HG02884 (cell line): Measurements from ENCODE around the gene MMAB.

Experiments
- ATAC-seq: cut with Tn5 transposase; IDR thresholded peaks from one replicate; pipeline ENCODE4 v1.9.1; 2021; ENCODE audit warnings: mild to moderate bottlenecking, moderate library complexity; ENCODE audit not compliant: unreplicated experiment

MMAB gene

DNA sequence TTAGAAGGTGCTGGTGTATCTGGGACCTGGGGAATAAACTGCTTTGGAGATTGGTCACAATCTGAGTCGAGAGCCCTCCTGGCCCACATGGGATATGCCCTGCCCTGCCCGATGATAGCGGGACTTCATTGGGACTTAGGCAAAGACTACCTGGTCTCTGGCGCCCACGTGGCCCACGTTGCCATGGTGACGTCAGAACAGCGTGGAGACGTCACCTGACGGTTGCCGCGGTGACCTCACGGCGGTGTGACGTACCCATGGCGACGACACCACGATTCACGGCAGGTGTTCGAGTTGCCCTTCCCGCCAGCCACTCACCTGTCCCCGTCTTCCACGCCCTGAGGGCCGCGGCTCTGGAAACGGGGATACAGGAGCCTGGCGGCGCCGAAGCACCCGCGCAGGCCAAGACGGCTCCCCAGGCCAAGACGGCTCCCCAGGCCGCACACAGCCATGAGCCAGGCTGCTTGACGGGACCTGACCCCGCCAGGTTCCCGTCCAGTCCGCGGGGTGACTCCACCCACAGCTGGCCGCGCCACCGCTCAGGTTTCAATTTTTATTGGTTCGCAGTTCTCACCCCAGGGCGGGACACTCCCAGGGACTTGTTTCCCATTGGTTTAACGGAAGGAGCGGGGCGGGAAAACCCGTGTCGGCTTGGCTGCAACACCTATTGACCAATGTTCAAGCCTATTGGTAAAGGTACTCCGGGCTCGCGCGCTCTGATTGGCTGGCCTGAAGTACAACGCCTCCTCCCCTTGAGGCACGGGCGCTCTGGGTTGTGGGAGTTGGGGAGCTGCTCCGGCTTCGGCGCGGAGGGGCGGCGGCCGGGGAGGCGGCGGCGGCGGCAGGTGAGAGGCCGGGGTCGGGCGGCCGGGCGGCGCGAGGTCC lies at the start of gene MMAB, which contains the start of gene MVK:
Gene MMAB, minus strand, starts transcription at position 476 of the 885 bp plus-strand sequence. Its CDS starts 24 bp downstream, at position 452.
Gene MVK, plus strand, starts transcription at position 766 of the 885 bp plus-strand sequence. CDS start 1,029 bp downstream, outside the sequence.
- peak; percentile 92 for ATAC-seq

DNA sequence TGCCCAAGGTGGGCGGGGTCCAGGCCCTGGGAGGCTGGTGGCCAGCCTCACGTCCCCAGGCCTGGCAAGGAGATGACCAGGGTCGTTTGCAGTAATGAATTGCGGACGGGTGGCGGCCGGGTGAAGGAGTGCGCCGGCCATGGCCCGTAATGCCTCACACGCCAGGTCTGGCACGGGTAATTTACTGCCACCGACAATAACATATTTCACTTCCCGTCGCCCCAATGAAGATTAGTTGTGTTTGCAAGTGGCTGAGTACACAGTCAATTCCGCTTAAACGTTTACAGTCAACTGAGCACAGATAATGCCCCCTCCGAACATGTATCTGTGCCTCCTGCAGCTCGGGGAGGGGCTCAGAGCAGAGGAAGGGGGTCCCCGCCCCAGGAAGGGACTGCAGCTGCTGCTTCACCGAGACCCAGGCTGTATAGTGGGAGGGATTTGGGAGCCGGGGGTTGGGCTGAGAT lies 48.6 kb upstream of the MMAB start:
- ATAC-seq: no peak

DNA sequence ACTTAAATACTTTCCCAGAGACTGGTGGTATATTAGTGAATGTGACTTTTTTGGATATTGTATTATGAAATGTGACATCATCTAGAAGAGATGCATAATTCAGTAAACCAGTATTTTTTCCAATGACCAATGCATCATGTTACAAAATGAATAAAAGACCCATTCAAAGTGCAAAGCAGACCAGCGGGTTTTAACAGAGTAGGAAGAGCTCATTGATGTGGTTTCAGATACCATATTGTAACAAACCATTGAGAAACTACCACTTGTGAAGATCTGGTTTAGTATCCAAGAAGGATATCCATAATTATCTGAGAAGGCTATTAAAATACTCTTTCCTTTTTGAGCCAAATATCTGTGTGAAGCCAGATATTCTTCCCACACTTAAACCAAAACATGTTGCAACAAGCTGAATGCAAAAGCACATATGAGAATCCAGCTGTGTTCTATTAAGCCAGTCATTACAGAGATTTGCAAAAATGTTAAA lies 47.9 kb upstream of the MMAB start:
- ATAC-seq: no peak

DNA sequence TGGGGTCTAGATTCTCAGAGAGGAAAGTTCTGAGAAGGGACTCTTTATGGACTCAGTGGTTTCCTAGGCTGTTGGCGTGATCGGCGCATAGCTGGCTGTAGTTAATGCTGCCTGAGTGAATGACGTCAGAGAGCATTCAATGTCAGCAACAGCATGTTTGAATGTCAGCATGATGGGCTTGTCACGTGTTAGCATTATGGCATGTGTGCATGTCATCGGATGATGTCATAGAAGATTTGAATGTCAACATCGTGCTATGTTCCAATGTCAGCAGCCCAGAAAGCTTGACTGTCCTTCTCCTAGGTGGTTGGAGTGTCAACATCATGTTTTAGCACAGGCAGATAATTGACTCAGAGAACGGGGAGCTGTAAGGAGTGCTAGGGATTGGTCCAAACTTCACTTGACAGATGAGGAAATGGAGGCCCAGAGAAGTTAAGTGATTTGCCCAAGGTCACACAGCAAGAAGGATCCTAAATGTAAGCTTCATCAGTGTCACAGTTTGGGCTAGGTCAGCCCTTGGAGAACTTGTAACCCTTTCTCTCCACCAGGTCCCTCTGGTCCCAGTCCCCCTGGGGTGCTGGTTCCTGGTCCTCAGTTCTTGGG lies 45.8 kb upstream of the MMAB start:
- no peak for ATAC-seq

- no peak for ATAC-seq
These were observed 44.8 kb upstream of the MMAB start for GRCh38 chr12:109618082-109618481.

GRCh38 chr12:109617491-109617890 lies 44.2 kb upstream of the MMAB start:
- ATAC-seq: no peak

DNA sequence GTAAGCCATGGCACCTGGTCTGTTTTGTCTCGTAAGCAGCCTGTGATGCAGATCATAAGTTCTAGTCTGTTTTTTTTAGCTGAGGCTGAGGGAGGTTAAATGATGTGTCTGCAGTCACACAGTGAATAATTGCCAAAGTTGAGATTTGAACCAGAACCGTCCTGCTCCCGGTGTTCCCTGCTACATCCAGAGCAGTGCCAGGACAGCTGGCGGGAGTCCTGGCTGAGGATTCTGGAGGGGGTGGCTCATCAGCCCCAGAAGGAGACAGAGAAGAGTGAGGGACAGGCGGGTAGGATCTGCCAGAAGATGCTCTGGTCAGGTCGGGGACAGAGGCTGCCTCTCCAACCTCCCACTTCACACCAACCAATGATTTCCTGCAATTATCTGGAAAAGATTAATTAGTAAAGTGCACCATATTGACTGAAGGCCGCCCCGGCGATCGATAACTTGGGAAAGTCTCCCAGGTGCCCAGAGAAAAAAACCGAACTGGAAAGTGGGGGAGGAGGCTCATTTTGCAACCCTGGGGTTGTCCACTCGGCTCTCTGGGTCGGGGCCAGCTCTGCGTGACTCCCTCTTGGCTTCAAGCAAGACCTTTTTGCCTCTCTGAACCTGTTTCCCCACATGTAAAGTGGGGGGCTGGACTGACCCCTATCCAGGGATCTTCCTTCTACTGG lies 42.4 kb upstream of the MMAB start:
- ATAC-seq: no peak

DNA sequence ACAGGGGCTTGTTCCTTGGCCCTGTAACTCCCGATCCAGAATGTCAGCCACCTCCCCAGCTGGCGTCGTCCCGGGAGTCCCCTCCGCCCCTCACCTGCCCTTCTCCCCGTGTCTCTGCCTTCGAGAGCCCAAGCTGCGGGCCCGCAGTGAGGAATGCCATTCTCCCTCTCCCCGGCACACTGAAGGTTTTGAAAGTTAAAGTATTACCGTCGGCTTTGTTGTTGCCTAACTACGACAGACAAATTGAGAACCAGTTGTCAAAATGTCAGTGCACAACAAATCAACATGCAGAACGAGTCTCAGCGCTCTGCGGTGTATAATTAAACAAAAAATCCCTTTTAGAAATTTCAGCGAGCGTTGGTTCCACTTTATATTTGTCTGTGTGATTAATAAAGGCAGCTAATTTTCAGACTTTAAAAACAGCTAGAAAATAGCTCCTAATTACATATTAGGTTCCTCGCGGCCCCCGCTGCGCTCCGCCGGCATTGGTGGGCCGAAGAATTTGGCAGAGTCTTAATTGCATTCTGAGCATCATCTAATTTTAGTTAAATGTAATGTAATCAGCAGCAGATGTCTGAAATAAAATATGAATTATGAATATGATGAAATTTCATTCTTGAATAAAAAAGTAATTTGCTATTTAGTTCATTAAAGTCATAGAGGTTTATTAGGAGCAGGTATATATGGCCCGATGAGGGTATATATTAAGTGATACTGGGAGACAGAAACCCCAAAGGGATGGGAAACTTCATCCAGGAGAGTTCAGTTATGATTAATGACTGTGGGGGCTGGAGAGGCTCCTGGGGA lies 40.5 kb upstream of the MMAB start:
- ATAC-seq: no peak

DNA sequence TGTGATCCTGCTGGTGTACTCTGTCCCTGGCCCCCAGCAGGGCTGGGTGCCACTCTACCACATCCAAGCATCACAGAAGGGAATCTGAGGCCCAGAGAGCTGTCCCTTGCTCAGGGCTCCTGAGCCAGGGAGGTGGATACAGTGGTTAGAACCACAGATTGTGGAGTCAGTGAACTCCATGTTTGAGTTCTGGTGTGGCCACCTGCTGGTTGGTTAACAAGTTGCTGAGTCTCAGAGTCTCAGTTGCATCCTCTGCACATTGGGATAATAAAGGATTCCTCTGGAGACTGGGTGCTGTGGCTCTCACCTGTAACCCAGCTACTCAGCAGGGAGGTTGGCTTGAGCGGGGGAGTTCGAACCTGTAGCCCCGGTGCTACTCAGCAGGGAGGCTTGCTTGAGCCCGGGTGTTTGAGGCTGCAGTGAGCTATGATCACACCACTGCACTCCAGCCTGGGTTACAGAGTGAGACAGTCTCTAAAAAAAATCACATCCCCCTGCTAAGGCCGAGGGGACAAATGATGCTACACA lies 39.7 kb upstream of the MMAB start:
- no peak for ATAC-seq

DNA sequence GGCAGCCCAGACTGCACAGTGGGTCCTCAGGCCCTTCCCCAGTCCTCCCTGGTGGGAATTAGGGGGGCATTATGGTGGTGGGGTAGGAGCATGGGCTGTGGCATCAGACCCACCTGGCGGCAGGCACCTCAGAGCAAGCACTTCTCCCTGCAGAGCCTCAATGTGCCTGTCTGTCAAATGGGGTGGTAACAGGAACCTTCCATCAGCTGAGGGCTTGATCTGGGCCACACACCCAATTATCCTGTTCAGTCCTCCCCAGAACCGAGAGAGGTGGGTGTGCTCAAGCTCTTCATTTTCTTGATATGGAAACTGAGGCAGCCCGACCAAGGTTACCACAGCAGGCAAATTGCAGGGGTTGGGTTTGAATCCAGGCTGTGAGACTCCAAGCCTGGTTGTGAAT lies 38.7 kb upstream of the MMAB start:
- ATAC-seq: no peak

DNA sequence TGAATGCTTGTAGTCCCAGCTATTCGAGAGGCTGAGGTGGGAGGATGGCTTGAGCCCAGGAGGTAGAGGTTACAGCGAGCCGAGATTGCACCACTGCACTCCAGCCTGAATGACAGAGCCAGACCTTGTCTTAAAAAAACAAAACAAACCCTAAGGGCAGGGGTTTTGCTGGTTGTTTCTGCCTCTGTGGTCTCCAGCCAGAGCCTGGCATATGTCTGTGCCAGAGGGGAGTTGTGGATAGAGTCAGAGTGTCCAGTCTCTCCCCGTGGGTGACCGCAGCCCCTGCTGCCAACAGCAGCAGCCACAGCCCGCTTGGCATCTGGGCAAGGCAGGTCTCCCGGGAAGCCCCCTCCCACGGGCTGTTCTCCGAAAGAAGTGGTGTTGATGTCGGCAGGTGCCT lies 37.9 kb upstream of the MMAB start:
- no peak for ATAC-seq

DNA sequence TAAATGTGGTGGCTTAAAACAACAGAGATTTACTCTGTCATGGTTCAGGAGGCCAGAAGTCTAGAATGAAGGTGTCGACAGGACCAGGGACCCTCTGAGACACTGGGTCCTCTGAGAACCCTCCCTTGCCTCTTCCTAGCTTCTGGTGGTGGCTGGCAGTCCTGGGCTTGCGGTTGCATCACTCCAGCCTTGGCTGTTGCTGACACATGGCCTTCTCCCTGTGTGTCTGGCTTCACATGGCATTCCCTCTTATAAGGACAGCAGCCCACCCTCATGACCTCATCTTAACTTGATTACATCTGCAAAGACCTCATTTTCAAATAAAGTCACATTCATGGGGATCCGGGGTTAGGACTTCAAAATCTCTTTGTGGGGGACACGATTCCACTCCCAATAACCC lies 37.2 kb upstream of the MMAB start:
- ATAC-seq: no peak

GRCh38 chr12:109609342-109609741 lies 36.0 kb upstream of the MMAB start:
- ATAC-seq: no peak

DNA sequence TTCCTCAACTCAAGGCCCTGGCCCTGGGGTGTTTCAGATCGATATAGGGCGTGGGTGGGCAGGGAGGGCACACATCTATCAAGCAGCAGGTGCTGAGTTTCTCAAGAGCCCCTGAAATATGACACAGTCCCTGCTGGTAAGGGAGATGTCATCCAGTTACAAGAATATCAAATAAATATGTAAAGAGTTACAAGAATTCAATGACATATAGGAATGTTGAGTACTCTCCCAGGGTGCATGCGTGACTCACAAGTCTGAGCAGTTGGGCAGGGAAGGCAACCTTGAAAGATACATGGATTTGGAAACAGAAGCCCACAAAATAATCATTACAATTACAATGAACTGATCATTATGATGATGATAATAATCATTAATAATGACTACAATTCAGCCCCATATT lies 35.5 kb upstream of the MMAB start:
- ATAC-seq: no peak

GRCh38 chr12:109608270-109608669 lies 35.0 kb upstream of the MMAB start:
- ATAC-seq: no peak

- ATAC-seq: no peak
These were observed 34.3 kb upstream of the MMAB start for GRCh38 chr12:109607618-109608017.

DNA sequence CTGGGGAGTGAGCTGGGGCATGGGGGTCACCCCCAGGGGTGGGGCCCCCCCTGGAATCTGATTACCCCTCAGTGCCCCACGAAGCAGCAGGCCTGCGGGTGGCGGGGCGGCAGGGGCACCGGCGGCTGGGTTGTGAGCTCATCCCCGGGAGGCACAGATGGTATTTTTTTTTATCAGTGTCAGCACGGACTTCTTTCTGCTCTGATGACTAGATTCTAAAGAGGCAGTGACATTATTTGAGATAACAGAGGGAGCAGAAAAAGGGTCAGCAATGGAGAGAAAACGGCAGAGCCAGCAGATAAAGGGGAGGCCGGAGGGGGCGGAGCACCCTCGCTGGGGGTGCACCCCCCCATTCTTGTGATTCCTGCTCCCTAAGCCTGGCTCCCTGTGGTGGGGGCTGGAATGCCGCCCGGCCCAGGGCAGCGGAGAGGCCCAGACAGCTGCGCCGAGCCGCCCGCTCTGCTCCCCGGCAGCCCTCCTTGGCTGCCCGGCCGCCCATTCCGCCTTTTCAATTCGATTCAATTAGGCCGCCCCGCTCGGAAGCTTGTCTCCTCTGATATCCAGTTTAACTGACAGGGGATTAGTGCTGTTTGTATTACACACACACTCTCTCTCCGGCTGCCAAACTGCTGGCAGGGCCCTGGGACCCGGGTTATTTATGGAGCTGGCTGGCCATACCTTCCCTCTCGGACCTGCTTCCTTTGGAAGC lies 33.2 kb upstream of the MMAB start:
- ATAC-seq: no peak

DNA sequence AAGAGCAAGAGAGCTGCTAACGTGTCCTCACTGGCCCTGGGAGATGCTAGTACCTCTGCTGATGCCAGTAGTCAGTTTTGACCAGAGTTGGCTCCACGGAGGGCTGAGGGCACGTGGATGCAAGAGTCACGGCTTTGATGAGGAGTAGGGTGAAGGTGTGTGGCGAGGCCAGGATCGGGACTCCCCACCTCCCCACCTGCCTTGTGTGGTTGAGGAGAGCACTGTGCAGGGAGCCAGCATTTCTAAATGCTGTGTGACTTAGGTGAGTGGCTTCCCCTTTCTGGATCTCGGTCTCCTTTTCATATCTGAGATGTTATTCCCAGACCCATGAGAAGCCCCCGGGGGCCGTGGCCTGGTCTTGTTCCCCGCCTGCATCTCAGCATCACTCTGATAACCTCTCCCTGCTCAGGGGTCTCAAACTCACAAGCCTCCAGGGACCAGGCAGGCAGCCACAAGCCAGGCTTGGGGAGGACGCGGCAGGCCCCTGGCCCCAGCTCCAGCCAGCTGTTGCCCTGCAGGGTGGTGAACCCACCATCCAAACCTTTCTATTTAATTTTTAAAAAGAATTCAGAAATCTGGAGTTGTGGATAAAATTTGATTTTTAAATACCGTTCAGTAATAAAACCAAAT lies 32.4 kb upstream of the MMAB start:
- ATAC-seq: no peak

GRCh38 chr12:109605016-109605415 lies 31.7 kb upstream of the MMAB start:
- no peak for ATAC-seq
